SK-N-SH (cell line): ENCODE data around the gene SESN1. TPM values are rescaled to one million over a fixed set of nuclear protein-coding genes. Genes with fewer than 3 reads are reported as not detected.

Experiments
- CTCF ChIA-PET: fragments of 300-600, 350-600 bp; formaldehyde crosslinking; extraction: SDS; loops from one replicate; lab custom pipeline; 2021; lab: Yijun Ruan, JAX
- POLR2A ChIA-PET: fragments of 350-600 bp; sonication (Branson Sonifier 250); formaldehyde crosslinking; extraction: SDS; loops from one replicate; lab custom pipeline; 2020; ENCODE audit warnings: antibody characterized with exemption, inconsistent platforms; lab: Yijun Ruan, JAX
- DNase-seq: peaks from one replicate; pipeline ENCODE4 v3.0.0; 2012
- H2AFZ ChIP-seq: fragments of 200-600 bp; sonication (generic); 2 replicates; pipeline ENCODE4 v1.8.1; 2016; ENCODE audit warnings: antibody characterized with exemption, mild to moderate bottlenecking, low read depth
- H3F3A ChIP-seq: fragments of 200-600 bp; sonication (generic); replicated peaks from 2 replicates; pipeline ENCODE3; 2016; ENCODE audit warnings: antibody characterized with exemption, mild to moderate bottlenecking; ENCODE audit not compliant: insufficient read depth
- H3K27ac ChIP-seq, 2 experiments: fragments of 200-500 bp in 1 of 2; fragments of 200-600 bp in 1 of 2; sonication (Bioruptor generic) in 1 of 2; sonication (generic), shearing (Covaris generic) in 1 of 2; 2 replicates each; pipeline versions ENCODE4 v1.5.1 to v1.6.1; 2014 to 2016; ENCODE audit warnings: low read depth in 2 of 2, inconsistent platforms in 1 of 2, low read length in 1 of 2, mild to moderate bottlenecking in 1 of 2, mixed read lengths in 1 of 2
- H3K27me3 ChIP-seq: fragments of 200-600 bp; sonication (generic), shearing (Covaris generic); 2 replicates; pipeline ENCODE4 v1.6.1; 2016; ENCODE audit warnings: mixed run types; ENCODE audit not compliant: insufficient read depth
- H3K36me3 ChIP-seq, 2 experiments: fragments of 200-500 bp in 1 of 2; fragments of 200-600 bp in 1 of 2; sonication (Bioruptor generic) in 1 of 2; sonication (generic) in 1 of 2; replicated peaks in 1 of 2; 2 replicates each; pipeline versions ENCODE3 to v1.5.1; 2014 to 2016; ENCODE audit warnings: low read length in 1 of 2, mild to moderate bottlenecking in 1 of 2; ENCODE audit not compliant: insufficient read depth in 2 of 2, control insufficient read depth in 1 of 2
- H3K4me1 ChIP-seq, 2 experiments: fragments of 200-500 bp in 1 of 2; fragments of 200-600 bp in 1 of 2; sonication (Bioruptor generic) in 1 of 2; sonication (generic), shearing (Covaris generic) in 1 of 2; 2 replicates each; pipeline versions ENCODE4 v1.5.1 to v1.6.1; 2014 to 2016; ENCODE audit warnings: low read depth in 1 of 2, low read length in 1 of 2, mixed run types in 1 of 2; ENCODE audit not compliant: insufficient read depth in 2 of 2, control insufficient read depth in 1 of 2
- H3K4me2 ChIP-seq: fragments of 200-600 bp; sonication (generic), shearing (Covaris generic); 2 replicates; pipeline ENCODE4 v1.6.1; 2017; ENCODE audit warnings: mixed run types
- H3K4me3 ChIP-seq, 2 experiments: fragments of 200-500 bp in 1 of 2; fragments of 200-600 bp in 1 of 2; sonication (Bioruptor generic) in 1 of 2; sonication (generic), shearing (Covaris generic) in 1 of 2; 2 replicates each; pipeline versions ENCODE4 v1.5.1 to v1.8.1; 2014 to 2016; ENCODE audit warnings: low read depth in 2 of 2, inconsistent platforms in 1 of 2, low read length in 1 of 2, mild to moderate bottlenecking in 1 of 2, mixed read lengths in 1 of 2, moderate library complexity in 1 of 2
- H3K79me2 ChIP-seq: fragments of 200-600 bp; sonication (generic); 2 replicates; pipeline ENCODE4 v1.8.1; 2017; ENCODE audit warnings: mild to moderate bottlenecking; ENCODE audit not compliant: insufficient read depth
- H3K9ac ChIP-seq: fragments of 200-600 bp; sonication (generic); 2 replicates; pipeline ENCODE4 v1.6.1; 2017; ENCODE audit warnings: mixed run types
- H3K9me2 ChIP-seq: fragments of 200-600 bp; sonication (generic); 2 replicates; pipeline ENCODE4 v1.6.1; 2017; ENCODE audit warnings: mixed run types
- H3K9me3 ChIP-seq: fragments of 200-600 bp; sonication (generic); 2 replicates; pipeline ENCODE4 v1.6.1; 2017; ENCODE audit warnings: mixed run types, mild to moderate bottlenecking, moderate library complexity
- H4K20me1 ChIP-seq: fragments of 200-600 bp; sonication (generic); 2 replicates; pipeline ENCODE4 v1.6.1; 2017; ENCODE audit warnings: mild to moderate bottlenecking, mixed run types; ENCODE audit not compliant: insufficient read depth
- CHD2 ChIP-seq: fragments of 150-350 bp; IDR thresholded peaks from 2 replicates; pipeline ENCODE4 v1.6.1; 2018; ENCODE audit warnings: low read length; ENCODE audit not compliant: partially characterized antibody
- ELF1 ChIP-seq: IDR thresholded peaks from 2 replicates; pipeline ENCODE4 v1.4.0; 2012
- FOSL2 ChIP-seq: IDR thresholded peaks from 2 replicates; pipeline ENCODE4 v1.4.0; 2012; ENCODE audit warnings: low read depth, mild to moderate bottlenecking, moderate library complexity, borderline replicate concordance
- FOXJ3 ChIP-seq: sonication (generic); formaldehyde crosslinking; IDR thresholded peaks from 2 replicates; pipeline ENCODE4 v1.5.1; 2020; ENCODE audit warnings: mild to moderate bottlenecking, missing genetic modification reagents
- FOXM1 ChIP-seq: IDR thresholded peaks from 2 replicates; pipeline ENCODE4 v1.4.0; 2012; ENCODE audit warnings: low read depth, mild to moderate bottlenecking
- GABPA ChIP-seq: IDR thresholded peaks from 2 replicates; pipeline ENCODE4 v1.4.0; 2012; ENCODE audit warnings: low read depth, mild to moderate bottlenecking
- IRF3 ChIP-seq: fragments of 150-350 bp; IDR thresholded peaks from 2 replicates; pipeline ENCODE4 v1.6.1; 2016; ENCODE audit warnings: mild to moderate bottlenecking, low read depth, low read length
- JUND ChIP-seq: IDR thresholded peaks from 2 replicates; pipeline ENCODE4 v1.4.0; 2012
- MAX ChIP-seq: IDR thresholded peaks from 2 replicates; pipeline ENCODE4 v1.4.0; 2012; ENCODE audit warnings: low read depth
- POLR2AphosphoS5 ChIP-seq: IDR thresholded peaks from 2 replicates; pipeline ENCODE4 v1.6.1; 2012; ENCODE audit warnings: low read depth, low read length
- REST ChIP-seq: IDR thresholded peaks from 2 replicates; pipeline ENCODE4 v1.6.1; 2012; ENCODE audit warnings: mild to moderate bottlenecking, low read depth, low read length, moderate library complexity
- RFX5 ChIP-seq: IDR thresholded peaks from 2 replicates; pipeline ENCODE4 v1.6.1; 2012; ENCODE audit warnings: mild to moderate bottlenecking, improper control_type of control experiment, low read length
- RXRA ChIP-seq: IDR thresholded peaks from 2 replicates; pipeline ENCODE4 v1.4.0; 2012; ENCODE audit warnings: low read depth, mild to moderate bottlenecking, borderline replicate concordance
- SIN3A ChIP-seq: IDR thresholded peaks from 2 replicates; pipeline ENCODE4 v1.6.1; 2012; ENCODE audit warnings: low read depth, mild to moderate bottlenecking, low read length, moderate library complexity, borderline replicate concordance
- SMC3 ChIP-seq: IDR thresholded peaks from 2 replicates; pipeline ENCODE4 v1.6.1; 2012; ENCODE audit warnings: low read depth, low read length, improper control_type of control experiment
- TAF1 ChIP-seq: IDR thresholded peaks from 2 replicates; pipeline ENCODE4 v1.6.1; 2012; ENCODE audit warnings: low read depth, mild to moderate bottlenecking, low read length, moderate library complexity, borderline replicate concordance
- USF1 ChIP-seq: IDR thresholded peaks from 2 replicates; pipeline ENCODE4 v1.4.0; 2012; ENCODE audit warnings: low read depth, borderline replicate concordance
- USF2 ChIP-seq: fragments of 150-350 bp; IDR thresholded peaks from 2 replicates; pipeline ENCODE4 v1.6.1; 2017; ENCODE audit warnings: antibody characterized with exemption, low read length, low read depth, borderline replicate concordance
- YY1 ChIP-seq: IDR thresholded peaks from 2 replicates; pipeline ENCODE4 v1.4.0; 2012; ENCODE audit warnings: low read depth, mild to moderate bottlenecking
- ZBTB33 ChIP-seq: IDR thresholded peaks from 2 replicates; pipeline ENCODE4 v1.4.0; 2012; ENCODE audit warnings: low read depth, borderline replicate concordance
- WGBS: methylation state at CpG from one replicate; pipeline ENCODE4 v1.1.6; 2017; ENCODE audit warnings: low lambda C conversion rate; 5-methylcytosine and 5-hydroxymethylcytosine counted together
- polyA plus RNA-seq, 3 experiments: library from polyadenylated mRNA; depleted of rRNA; stranded (reverse); fragments of >200 nt; gene quantifications; 2 replicates each; pipeline ENCODE4 v1.2.3, GENCODE V29; 2012

The SESN1 gene
- polyA plus RNA-seq, 1 of the 3 experiments (the other 2 are of a cell fraction): 13.1 TPM

GRCh38 chr6:108993876-108994275 is 100.8 kb downstream of the SESN1 start:
- POLR2A ChIA-PET: no interaction called here
- no peak for DNase-seq
- Histone ChIP-seq H3K27ac (no peak overlapping the region), H4K20me1 (no peaks in the 10 kb centered on the region), H3K79me2 (no peaks in the 10 kb centered on the region), H2AFZ (no peak overlapping the region), H3K4me3 (no peak overlapping the region), H3K9me3 (no peaks in the 10 kb centered on the region), H3K27me3 (no peaks in the 10 kb centered on the region), H3K9me2 (no peaks in the 10 kb centered on the region), H3K36me3 (peaks cover 68 to 80% of the 10 kb centered on the region in 2 experiments), H3F3A (no peaks in the 10 kb centered on the region), H3K4me1 (no peaks in the 10 kb centered on the region), H3K4me2 (no peak overlapping the region), H3K9ac (no peak overlapping the region)
- TF ChIP-seq GABPA (no peak), ZBTB33 (no peak)
- CTCF ChIA-PET: interaction anchor here (0.8 kb wide), 1 partner anchor 13 kb away, joined by 3 read pairs; no protein-coding TSS in a partner anchor
- WGBS: 93% methylated on average over 3 of the region's 3 CpGs

GRCh38 chr6:108989700-108990099 is 104.9 kb downstream of the SESN1 start:
- Histone ChIP-seq H3K4me2 (no peak overlapping the region), H3K9ac (no peak overlapping the region), H2AFZ (no peak overlapping the region), H3F3A (no peaks in the 10 kb centered on the region), H3K79me2 (no peaks in the 10 kb centered on the region), H4K20me1 (no peaks in the 10 kb centered on the region), H3K9me2 (no peaks in the 10 kb centered on the region), H3K27me3 (no peaks in the 10 kb centered on the region), H3K9me3 (no peaks in the 10 kb centered on the region), H3K27ac (no peak overlapping the region), H3K4me1 (no peaks in the 10 kb centered on the region), H3K4me3 (no peak overlapping the region), H3K36me3 (peaks cover 56 to 71% of the 10 kb centered on the region in 2 experiments)
- DNase-seq: no peak
- TF ChIP-seq REST: no peak
- TF ChIP-seq TAF1: no peak
- TF ChIP-seq RXRA: no peak
- TF ChIP-seq RFX5: no peak
- no peak for TF ChIP-seq USF1
- TF ChIP-seq CHD2: no peak
- no peak for TF ChIP-seq FOXM1
- no peak for TF ChIP-seq POLR2AphosphoS5
- TF ChIP-seq USF2: no peak
- TF ChIP-seq MAX: no peak
- TF ChIP-seq IRF3: no peak
- TF ChIP-seq JUND: no peak
- TF ChIP-seq FOXJ3 (CRISPR knock-in tag): no peak
- TF ChIP-seq ELF1: no peak
- TF ChIP-seq FOSL2: no peak
- TF ChIP-seq YY1: no peak
- no peak for TF ChIP-seq SIN3A
- no peak for TF ChIP-seq SMC3
- ChIA-PET CTCF (no interaction called here), POLR2A (no interaction called here)
- WGBS: 94% methylated on average over 3 of the region's 3 CpGs
